ENCODE measurements around the gene USP10. TPM values are rescaled to one million over a fixed set of nuclear protein-coding genes. Genes with fewer than 3 reads are reported as not detected.

The USP10 gene
- total RNA-seq, 4 donors from 2014 or later, result 31.7 to 56.1 (median 43.2) TPM

DNA sequence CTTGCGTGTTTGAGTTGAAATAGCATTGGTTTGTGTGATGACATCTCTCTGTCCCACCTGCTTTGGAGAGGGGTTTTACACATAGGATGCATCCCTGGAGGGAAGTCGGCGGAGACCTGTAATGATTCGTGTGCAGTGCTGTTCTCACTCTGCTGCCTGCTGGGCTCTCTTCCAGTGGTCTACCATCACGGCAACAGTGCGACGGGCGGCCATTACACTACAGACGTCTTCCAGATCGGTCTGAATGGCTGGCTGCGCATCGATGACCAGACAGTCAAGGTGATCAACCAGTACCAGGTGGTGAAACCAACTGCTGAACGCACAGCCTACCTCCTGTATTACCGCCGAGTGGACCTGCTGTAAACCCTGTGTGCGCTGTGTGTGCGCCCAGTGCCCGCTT is 78.9 kb downstream of the USP10 start:
- TF ChIP-seq, protein P1, sequence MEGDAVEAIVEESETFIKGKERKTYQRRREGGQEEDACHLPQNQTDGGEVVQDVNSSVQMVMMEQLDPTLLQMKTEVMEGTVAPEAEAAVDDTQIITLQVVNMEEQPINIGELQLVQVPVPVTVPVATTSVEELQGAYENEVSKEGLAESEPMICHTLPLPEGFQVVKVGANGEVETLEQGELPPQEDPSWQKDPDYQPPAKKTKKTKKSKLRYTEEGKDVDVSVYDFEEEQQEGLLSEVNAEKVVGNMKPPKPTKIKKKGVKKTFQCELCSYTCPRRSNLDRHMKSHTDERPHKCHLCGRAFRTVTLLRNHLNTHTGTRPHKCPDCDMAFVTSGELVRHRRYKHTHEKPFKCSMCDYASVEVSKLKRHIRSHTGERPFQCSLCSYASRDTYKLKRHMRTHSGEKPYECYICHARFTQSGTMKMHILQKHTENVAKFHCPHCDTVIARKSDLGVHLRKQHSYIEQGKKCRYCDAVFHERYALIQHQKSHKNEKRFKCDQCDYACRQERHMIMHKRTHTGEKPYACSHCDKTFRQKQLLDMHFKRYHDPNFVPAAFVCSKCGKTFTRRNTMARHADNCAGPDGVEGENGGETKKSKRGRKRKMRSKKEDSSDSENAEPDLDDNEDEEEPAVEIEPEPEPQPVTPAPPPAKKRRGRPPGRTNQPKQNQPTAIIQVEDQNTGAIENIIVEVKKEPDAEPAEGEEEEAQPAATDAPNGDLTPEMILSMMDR (IDR thresholded peaks at IDR 0.05), result no peak
- no peak for TF ChIP-seq POLR2A (IDR thresholded peaks at IDR 0.05)
- no peak overlapping the region for H3K27ac ChIP-seq
- H3K9me3 ChIP-seq, result no peaks in the 10 kb centered on the region
- H3K4me1 ChIP-seq, result peaks cover 0 to 7% (median 0%) of the 10 kb centered on the region in 4 donors
- H3K4me3 ChIP-seq, result no peak overlapping the region
- DNase-seq (ENCODE audit: low spot score in 2 of 2), result no peak
- H3K27me3 ChIP-seq, result no peaks in the 10 kb centered on the region
- WGBS, 2 donors, result 91 to 94% methylated on average over 18 of the region's 18 CpGs
- peaks cover 0 to 64% (median 0%) of the 10 kb centered on the region in 3 donors for H3K36me3 ChIP-seq

GRCh38 chr16:84780063-84780462 is 80.3 kb downstream of the USP10 start:
- Histone ChIP-seq H3K27ac (no peak overlapping the region), H3K27me3 (no peaks in the 10 kb centered on the region), H3K4me1 (peaks cover 0 to 7% (median 0%) of the 10 kb centered on the region in 4 donors), H3K9me3 (no peaks in the 10 kb centered on the region), H3K36me3 (peaks cover 0 to 51% (median 0%) of the 10 kb centered on the region in 3 donors), H3K4me3 (no peak overlapping the region)
- TF ChIP-seq, protein P1 (IDR thresholded peaks at IDR 0.05), result no peak
- TF ChIP-seq POLR2A (IDR thresholded peaks at IDR 0.05), result no peak
- no peak for TF ChIP-seq EP300 (IDR thresholded peaks at IDR 0.05)
- WGBS, 2 donors, result 97 to 98% methylated on average over 11 of the region's 11 CpGs
- DNase-seq (ENCODE audit: low spot score in 2 of 2), result no peak

DNA sequence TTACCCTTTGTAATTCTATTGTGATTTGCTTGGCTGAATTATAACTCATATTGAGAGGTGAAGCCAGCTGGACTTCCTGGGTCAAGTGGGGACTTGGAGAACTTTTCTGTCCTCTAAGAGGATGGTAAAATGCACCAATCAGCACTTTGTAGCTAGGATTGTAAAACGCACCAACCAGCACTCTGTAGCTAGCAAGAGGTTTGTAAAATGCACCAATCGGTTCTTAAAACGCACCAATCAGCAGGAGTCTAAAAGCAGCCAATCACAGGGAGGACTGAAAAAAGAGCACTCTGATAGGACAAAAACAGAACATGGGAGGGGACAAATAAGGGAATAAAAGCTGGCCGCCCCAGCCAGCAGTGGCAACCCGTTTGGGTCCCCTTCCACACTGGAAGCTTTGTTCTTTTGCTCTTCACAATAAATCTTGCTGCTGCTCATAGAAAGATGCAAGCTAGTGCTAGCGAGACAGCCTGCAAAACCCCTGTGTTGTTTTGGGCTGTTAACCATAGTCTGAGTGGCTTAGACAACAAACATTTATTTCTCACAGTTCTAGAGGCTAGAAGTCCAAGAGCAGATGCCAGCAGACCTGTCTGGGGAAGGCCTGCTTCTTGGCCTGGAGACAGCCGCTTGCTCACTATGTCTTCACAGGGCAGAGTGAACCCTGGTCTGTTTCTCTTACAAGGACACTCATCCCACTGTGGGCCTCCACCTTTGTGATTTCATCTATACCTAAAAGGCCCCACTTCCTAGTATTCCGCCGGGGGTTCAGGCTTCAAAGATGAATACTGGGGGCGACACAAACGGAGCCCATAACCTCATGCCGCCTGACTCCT is 81.0 kb downstream of the USP10 start:
- TF ChIP-seq, protein P1 (IDR thresholded peaks at IDR 0.05), result no peak
- no peak for TF ChIP-seq POLR2A (IDR thresholded peaks at IDR 0.05)
- no peak for TF ChIP-seq EP300 (IDR thresholded peaks at IDR 0.05)
- Histone ChIP-seq H3K4me1 (peaks cover 0 to 9% (median 0%) of the 10 kb centered on the region in 4 donors), H3K4me3 (no peak overlapping the region), H3K27ac (peak overlapping the region in 1 of 4 donors; percentile 22), H3K9me3 (no peaks in the 10 kb centered on the region), H3K27me3 (no peaks in the 10 kb centered on the region), H3K36me3 (peaks cover 0 to 44% (median 0%) of the 10 kb centered on the region in 3 donors)
- WGBS, 2 donors, result 76 to 82% methylated on average over 12 of the region's 12 CpGs
- DNase-seq (ENCODE audit: low spot score in 2 of 2), result no peak

GRCh38 chr16:84782846-84783245 is 83.0 kb downstream of the USP10 start:
- no peak for DNase-seq (ENCODE audit: low spot score in 2 of 2)
- TF ChIP-seq EP300 (IDR thresholded peaks at IDR 0.05) (no peak), POLR2A (IDR thresholded peaks at IDR 0.05) (no peak)
- TF ChIP-seq, protein P1 (IDR thresholded peaks at IDR 0.05), result no peak
- Histone ChIP-seq H3K9me3 (no peaks in the 10 kb centered on the region), H3K36me3 (peaks cover 0 to 23% (median 0%) of the 10 kb centered on the region in 3 donors), H3K4me1 (peaks cover 0 to 22% (median 3%) of the 10 kb centered on the region in 4 donors), H3K4me3 (no peak overlapping the region), H3K27ac (no peak overlapping the region), H3K27me3 (no peaks in the 10 kb centered on the region)
- 50 to 64% methylated on average over 2 of the region's 2 CpGs for WGBS, 2 donors

DNA sequence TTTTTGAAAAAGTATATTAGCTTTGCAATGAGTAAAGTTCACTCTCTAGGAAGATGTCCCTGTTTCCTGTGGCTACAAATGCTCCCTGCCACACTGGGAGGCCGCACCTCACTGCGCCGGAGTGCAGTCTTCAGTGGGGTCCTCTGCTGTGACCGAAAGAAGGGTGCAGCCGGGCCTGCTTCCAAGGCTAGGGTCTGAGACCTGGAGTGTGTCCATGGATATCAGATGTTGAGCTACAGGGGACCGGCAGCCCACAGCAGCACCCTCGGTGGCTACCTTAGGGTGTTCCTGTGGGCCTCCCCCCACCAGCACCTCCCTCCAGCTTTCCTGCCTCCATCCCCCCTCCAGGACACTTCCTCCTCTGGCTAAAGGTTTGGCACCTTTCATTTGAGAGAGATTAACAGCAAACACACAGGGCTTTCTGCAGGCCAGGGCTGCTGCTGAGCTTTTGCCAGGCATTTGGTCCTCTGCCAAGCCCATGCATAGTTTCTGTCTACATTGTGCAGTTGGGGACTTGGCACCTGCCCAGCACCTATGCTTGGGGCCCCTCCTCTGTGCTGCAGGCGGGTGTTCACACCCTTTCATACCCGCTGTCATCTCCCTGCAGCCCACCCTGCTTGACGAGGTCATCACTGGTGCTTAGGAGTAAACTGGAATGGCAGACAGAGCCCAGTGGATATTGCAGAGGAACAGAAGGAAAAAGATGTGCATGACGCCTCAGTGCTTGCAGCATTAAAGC is 86.2 kb downstream of the USP10 start:
- no peak overlapping the region for H3K27ac ChIP-seq
- peaks cover 0 to 20% (median 3%) of the 10 kb centered on the region in 4 donors for H3K4me1 ChIP-seq
- WGBS, 2 donors, result 43 to 51% methylated on average over 11 of the region's 11 CpGs
- H3K4me3 ChIP-seq, result no peak overlapping the region
- no peaks in the 10 kb centered on the region for H3K27me3 ChIP-seq
- TF ChIP-seq, protein P1 (IDR thresholded peaks at IDR 0.05), result no peak
- no peak for TF ChIP-seq EP300 (IDR thresholded peaks at IDR 0.05)
- TF ChIP-seq POLR2A (IDR thresholded peaks at IDR 0.05), result no peak
- no peak for DNase-seq (ENCODE audit: low spot score in 2 of 2)
- H3K9me3 ChIP-seq, result no peaks in the 10 kb centered on the region
- no peaks in the 10 kb centered on the region for H3K36me3 ChIP-seq

All from tibial nerve (tissue), 4 donors.